Endothelial cell of umbilical vein (primary cell): Measurements from ENCODE around the gene DMD. TPM values are rescaled to one million over a fixed set of nuclear protein-coding genes. Genes with fewer than 3 reads are reported as not detected.

ENCODE experiments used
- BruUV-seq: library from RNA; stranded (reverse); fragments of 400-500 nt; replicated peaks from 2 replicates; lab custom pipeline; 2021; lab: Mats Ljungman, UMichigan
- CTCF ChIA-PET: fragments of 300-600, 350-600 bp; sonication (Branson Sonifier 250); formaldehyde crosslinking; loops from one replicate; lab custom pipeline; 2021; ENCODE audit warnings: antibody characterized with exemption, inconsistent platforms; lab: Charles Lee
- POLR2A ChIA-PET: fragments of 300-600, 350-600 bp; sonication (Branson Sonifier 250); formaldehyde crosslinking; loops from one replicate; lab custom pipeline; 2021; ENCODE audit warnings: antibody characterized with exemption, inconsistent platforms; lab: Charles Lee
- DNase-seq: peaks from one replicate; pipeline ENCODE4 v3.0.0-alpha.2; 2011; ENCODE audit warnings: low read depth, low spot score
- FAIRE-seq: peaks from 2 replicates; lab custom pipeline; 2011; peaks lifted over from hg19 to GRCh38; lab: Jason Lieb, UNC
- H2AFZ ChIP-seq: 2 replicates; pipeline ENCODE4 v1.6.0; 2012; ENCODE audit warnings: low read depth, low read length, control low read depth, inconsistent platforms
- H3K27ac ChIP-seq: 2 replicates; pipeline ENCODE4 v1.5.1; 2011; ENCODE audit warnings: low read depth, mild to moderate bottlenecking, control low read depth, low read length, moderate library complexity; ENCODE audit not compliant: insufficient read depth
- H3K27me3 ChIP-seq, 2 experiments: 2 replicates each; pipeline versions ENCODE4 v1.6.0 to v1.6.1; 2011; ENCODE audit warnings: low read length in 2 of 2, mixed read lengths in 1 of 2; ENCODE audit not compliant: control insufficient read depth in 2 of 2, insufficient read depth in 2 of 2
- H3K36me3 ChIP-seq, 2 experiments: 2 replicates in 1 of 2; 3 replicates in 1 of 2; pipeline ENCODE4 v1.5.1; 2011; ENCODE audit warnings: low read length in 2 of 2, mild to moderate bottlenecking in 1 of 2, moderate library complexity in 1 of 2; ENCODE audit not compliant: control insufficient read depth in 2 of 2, insufficient read depth in 2 of 2; ENCODE audit errors: extremely low read depth in 1 of 2
- H3K4me1 ChIP-seq: 3 replicates; pipeline ENCODE4 v1.5.1; 2011; ENCODE audit warnings: mild to moderate bottlenecking, low read length; ENCODE audit not compliant: control insufficient read depth, insufficient read depth; ENCODE audit errors: extremely low read depth
- H3K4me2 ChIP-seq: 2 replicates; pipeline ENCODE4 v1.6.1; 2011; ENCODE audit warnings: low read length, control low read depth, mixed read lengths; ENCODE audit not compliant: insufficient read depth
- H3K4me3 ChIP-seq, 3 experiments: fragments of 200-600 bp in 1 of 3; sonication (generic), shearing (Covaris generic) in 1 of 3; replicated peaks in 1 of 3; 2 replicates each; pipeline ENCODE4 v1.5.1; 2011 to 2016; ENCODE audit warnings: control low read depth in 3 of 3, low read length in 3 of 3, mild to moderate bottlenecking in 2 of 3, inconsistent platforms in 1 of 3, low read depth in 1 of 3, moderate library complexity in 1 of 3; ENCODE audit not compliant: insufficient read depth in 1 of 3
- H3K79me2 ChIP-seq: 2 replicates; pipeline ENCODE4 v1.6.0; 2012; ENCODE audit warnings: low read length, inconsistent platforms; ENCODE audit not compliant: control insufficient read depth, insufficient read depth
- H3K9ac ChIP-seq: replicated peaks from 2 replicates; pipeline ENCODE3; 2011; ENCODE audit warnings: low read length, control low read depth; ENCODE audit not compliant: insufficient read depth; ENCODE audit errors: extremely low read depth
- H3K9me1 ChIP-seq: replicated peaks from 3 replicates; pipeline ENCODE4 v1.6.0; 2011; ENCODE audit warnings: mild to moderate bottlenecking, low read length; ENCODE audit not compliant: control insufficient read depth, insufficient read depth; ENCODE audit errors: extremely low read depth
- H3K9me3 ChIP-seq: replicated peaks from 2 replicates; pipeline ENCODE4 v1.5.1; 2012; ENCODE audit warnings: low read length, inconsistent platforms; ENCODE audit not compliant: control insufficient read depth, insufficient read depth
- H4K20me1 ChIP-seq: replicated peaks from 2 replicates; pipeline ENCODE3; 2011; ENCODE audit warnings: mild to moderate bottlenecking, low read length; ENCODE audit not compliant: control insufficient read depth, insufficient read depth; ENCODE audit errors: extremely low read depth
- EZH2 ChIP-seq: IDR thresholded peaks from 2 replicates; pipeline ENCODE4 v1.6.1; 2012; ENCODE audit warnings: borderline replicate concordance, low read depth, mild to moderate bottlenecking, moderate library complexity, low read length, inconsistent platforms; ENCODE audit not compliant: severe bottlenecking
- FOS ChIP-seq: IDR thresholded peaks from 2 replicates; pipeline ENCODE4 v1.6.1; 2011; ENCODE audit warnings: mild to moderate bottlenecking, low read length, moderate library complexity, borderline replicate concordance; ENCODE audit not compliant: insufficient read depth
- GATA2 ChIP-seq: IDR thresholded peaks from 2 replicates; pipeline ENCODE4 v1.7.0; 2011; ENCODE audit warnings: low read depth, mild to moderate bottlenecking, moderate library complexity, mixed read lengths, low read length; ENCODE audit not compliant: insufficient read length, insufficient read depth
- JUN ChIP-seq: IDR thresholded peaks from 2 replicates; pipeline ENCODE4 v1.6.1; 2011; ENCODE audit warnings: borderline replicate concordance, low read depth; ENCODE audit not compliant: insufficient read length, insufficient read depth
- MYC ChIP-seq: IDR thresholded peaks from one replicate; pipeline ENCODE4 v1.6.1; 2011; ENCODE audit warnings: mild to moderate bottlenecking, low read depth, low read length
- POLR2A ChIP-seq: IDR thresholded peaks from 2 replicates; pipeline ENCODE4 v1.6.1; 2012; ENCODE audit warnings: low read depth, mild to moderate bottlenecking, control low read depth, low read length
- POLR2AphosphoS5 ChIP-seq: IDR thresholded peaks from 2 replicates; pipeline ENCODE4 v1.6.1; 2012; ENCODE audit warnings: low read depth, mild to moderate bottlenecking, control low read depth, low read length, moderate library complexity; ENCODE audit not compliant: insufficient read depth
- dilution Hi-C: fragments of 300-500 bp; cut with MboI; formaldehyde crosslinking; loops from one replicate; pipeline ENCODE4 v1.15.0; 2019; ENCODE audit warnings: low sequenced_read_pairs; ENCODE audit not compliant: extremely low pct_ligation_motif_present
- intact Hi-C: fragments of 100-400 bp; cut with micrococcal nuclease; formaldehyde crosslinking; loops from one replicate; pipeline ENCODE4 v1.10.0; 2022
- polyA plus RNA-seq, 4 experiments: library from polyadenylated mRNA; depleted of rRNA in 3 of 4; stranded (reverse) in 3 of 4; unstranded in 1 of 4; fragments of >200 nt; gene quantifications; 2 replicates each; pipeline versions ENCODE4 v1.2.1 to v1.2.3, GENCODE V29; 2011 to 2012; ENCODE audit warnings: missing spikeins in 1 of 4
- total RNA-seq: library from RNA; stranded (reverse); gene quantifications from 2 replicates; pipeline ENCODE4 v1.2.3, GENCODE V29; 2021
- TF ChIP-seq, protein P1 (sequence below), 2 donors: IDR thresholded peaks; 1 replicate in 1 of 2; 2 replicates in 1 of 2; pipeline ENCODE4 v1.5.1; 2011; ENCODE audit warnings: low read length in 2 of 2, mild to moderate bottlenecking in 2 of 2, moderate library complexity in 2 of 2, control low read depth in 1 of 2, inconsistent platforms in 1 of 2, low read depth in 1 of 2; ENCODE audit not compliant: insufficient read depth in 1 of 2; ENCODE audit errors: extremely low read depth in 1 of 2
- TF ChIP-seq, protein P2 (sequence below): IDR thresholded peaks from 2 replicates; pipeline ENCODE4 v1.6.1; 2011; ENCODE audit not compliant: insufficient read depth, insufficient read length

DMD gene
- total and polyA plus RNA-seq, 2 donors (not counting 3 experiments of a cell fraction or from before 2014, with no cell fraction given), result 7.3 to 9.0 TPM

DNA sequence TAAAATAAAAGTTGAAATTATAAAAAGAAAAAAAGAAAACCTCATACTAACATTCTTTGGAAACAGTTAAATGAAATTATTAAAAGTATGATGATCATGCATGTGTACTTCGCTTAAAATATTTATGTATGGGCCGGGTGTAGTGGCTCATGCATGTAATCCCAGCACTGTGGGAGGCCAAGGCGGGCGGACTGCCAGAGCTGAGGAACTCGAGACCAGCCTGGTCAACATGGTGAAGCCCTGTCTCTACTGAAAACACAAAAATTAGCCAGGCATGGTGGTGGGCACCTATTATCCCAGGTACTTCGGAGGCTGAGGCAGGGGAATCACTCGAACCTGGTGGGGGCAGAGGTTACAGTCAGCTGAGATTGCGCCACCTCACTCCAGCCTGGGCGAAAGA is 1187.3 kb downstream of the DMD start:
- no peak overlapping the region for H3K4me2 ChIP-seq
- dilution Hi-C loops, result no loop called here
- H3K27me3 ChIP-seq, result no peaks in the 10 kb centered on the region
- no peaks in the 10 kb centered on the region for H3K36me3 ChIP-seq
- H2AFZ ChIP-seq, result no peak overlapping the region
- FAIRE-seq, result no peak
- no peaks in the 10 kb centered on the region for H3K9me1 ChIP-seq
- no peak overlapping the region for H3K27ac ChIP-seq
- no peaks in the 10 kb centered on the region for H3K4me1 ChIP-seq
- H3K79me2 ChIP-seq, result no peaks in the 10 kb centered on the region
- POLR2A ChIA-PET, result no interaction called here
- H3K9ac ChIP-seq, result no peak overlapping the region
- CTCF ChIA-PET, result no interaction called here
- no peak overlapping the region for H3K4me3 ChIP-seq
- no peaks in the 10 kb centered on the region for H4K20me1 ChIP-seq
- BruUV-seq, result no TSS peak
- H3K9me3 ChIP-seq, result no peaks in the 10 kb centered on the region
- TF ChIP-seq EZH2 (no peak), MYC (no peak), POLR2A (no peak), POLR2AphosphoS5 (no peak), FOS (no peak), GATA2 (no peak), JUN (no peak)
- TF ChIP-seq, protein P1, sequence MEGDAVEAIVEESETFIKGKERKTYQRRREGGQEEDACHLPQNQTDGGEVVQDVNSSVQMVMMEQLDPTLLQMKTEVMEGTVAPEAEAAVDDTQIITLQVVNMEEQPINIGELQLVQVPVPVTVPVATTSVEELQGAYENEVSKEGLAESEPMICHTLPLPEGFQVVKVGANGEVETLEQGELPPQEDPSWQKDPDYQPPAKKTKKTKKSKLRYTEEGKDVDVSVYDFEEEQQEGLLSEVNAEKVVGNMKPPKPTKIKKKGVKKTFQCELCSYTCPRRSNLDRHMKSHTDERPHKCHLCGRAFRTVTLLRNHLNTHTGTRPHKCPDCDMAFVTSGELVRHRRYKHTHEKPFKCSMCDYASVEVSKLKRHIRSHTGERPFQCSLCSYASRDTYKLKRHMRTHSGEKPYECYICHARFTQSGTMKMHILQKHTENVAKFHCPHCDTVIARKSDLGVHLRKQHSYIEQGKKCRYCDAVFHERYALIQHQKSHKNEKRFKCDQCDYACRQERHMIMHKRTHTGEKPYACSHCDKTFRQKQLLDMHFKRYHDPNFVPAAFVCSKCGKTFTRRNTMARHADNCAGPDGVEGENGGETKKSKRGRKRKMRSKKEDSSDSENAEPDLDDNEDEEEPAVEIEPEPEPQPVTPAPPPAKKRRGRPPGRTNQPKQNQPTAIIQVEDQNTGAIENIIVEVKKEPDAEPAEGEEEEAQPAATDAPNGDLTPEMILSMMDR (IDR thresholded peaks at IDR 0.05; ENCODE audit: extremely low read depth in 1 of 2, insufficient read depth in 1 of 2, low read depth in 1 of 2, low read length in 2 of 2), result no peak
- TF ChIP-seq, protein P2, sequence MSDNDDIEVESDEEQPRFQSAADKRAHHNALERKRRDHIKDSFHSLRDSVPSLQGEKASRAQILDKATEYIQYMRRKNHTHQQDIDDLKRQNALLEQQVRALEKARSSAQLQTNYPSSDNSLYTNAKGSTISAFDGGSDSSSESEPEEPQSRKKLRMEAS, result no peak
- no peak for DNase-seq
- intact Hi-C loops, result no loop called here
